OCI-LY7 (cell line): ENCODE data around the gene RUNX1. TPM values are rescaled to one million over a fixed set of nuclear protein-coding genes. Genes with fewer than 3 reads are reported as not detected.

Experiments
- BruUV-seq: library from RNA; stranded (reverse); fragments of 400-500 nt; replicated peaks from 2 replicates; lab custom pipeline; 2021; lab: Mats Ljungman, UMichigan
- CTCF ChIA-PET: fragments of 300-600 bp; sonication (Branson Sonifier 250); formaldehyde crosslinking; loops from one replicate; lab custom pipeline; 2022; ENCODE audit warnings: antibody characterized with exemption; ENCODE audit not compliant: unreplicated experiment; lab: Charles Lee
- POLR2A ChIA-PET: fragments of 300-600 bp; sonication (Branson Sonifier 250); formaldehyde crosslinking; loops from one replicate; lab custom pipeline; 2022; ENCODE audit warnings: antibody characterized with exemption; lab: Charles Lee
- DNase-seq: peaks from one replicate; pipeline ENCODE4 v3.0.0-alpha.2; 2015; ENCODE audit warnings: low spot score
- H2AFZ ChIP-seq: fragments of 200-600 bp; sonication (generic), shearing (Covaris generic); 2 replicates; pipeline ENCODE4 v1.6.1; 2014; ENCODE audit warnings: mild to moderate bottlenecking, antibody characterized with exemption, low read length, moderate library complexity
- H3K27ac ChIP-seq: fragments of 200-600 bp; sonication (generic); 2 replicates; pipeline ENCODE4 v1.5.1; 2014; ENCODE audit warnings: mixed run types, low read depth, mild to moderate bottlenecking, moderate library complexity, low read length, inconsistent platforms; ENCODE audit not compliant: poor library complexity, severe bottlenecking
- H3K36me3 ChIP-seq: fragments of 200-600 bp; sonication (generic); 2 replicates; pipeline ENCODE4 v1.6.1; 2014; ENCODE audit warnings: mild to moderate bottlenecking, antibody characterized with exemption, low read length, moderate library complexity, mixed read lengths; ENCODE audit not compliant: insufficient read depth
- H3K4me1 ChIP-seq: fragments of 200-600 bp; sonication (generic); 2 replicates; pipeline ENCODE4 v1.5.1; 2014; ENCODE audit warnings: mild to moderate bottlenecking, low read length; ENCODE audit not compliant: insufficient read depth, poor library complexity, severe bottlenecking
- H3K4me2 ChIP-seq: fragments of 200-600 bp; sonication (generic); 2 replicates; pipeline ENCODE4 v1.6.1; 2014; ENCODE audit warnings: mild to moderate bottlenecking, low read length
- H3K4me3 ChIP-seq: fragments of 200-600 bp; sonication (generic); 2 replicates; pipeline ENCODE4 v1.5.1; 2014; ENCODE audit warnings: mild to moderate bottlenecking, low read depth, low read length; ENCODE audit not compliant: poor library complexity, severe bottlenecking
- H3K79me2 ChIP-seq: fragments of 200-600 bp; sonication (generic); 2 replicates; pipeline ENCODE4 v1.6.1; 2016; ENCODE audit warnings: low read depth, mild to moderate bottlenecking, low read length, moderate library complexity, mixed read lengths; ENCODE audit not compliant: insufficient read depth
- H3K9me2 ChIP-seq: fragments of 200-600 bp; sonication (generic); 2 replicates; pipeline ENCODE4 v1.6.1; 2016; ENCODE audit warnings: mild to moderate bottlenecking, low read length, mixed read lengths; ENCODE audit not compliant: insufficient read depth
- H3K9me3 ChIP-seq: fragments of 200-600 bp; sonication (generic); 2 replicates; pipeline ENCODE4 v1.6.1; 2014; ENCODE audit warnings: mild to moderate bottlenecking, mixed run types, low read length, mixed read lengths
- H4K20me1 ChIP-seq: fragments of 200-600 bp; sonication (generic); 2 replicates; pipeline ENCODE4 v1.6.1; 2014; ENCODE audit warnings: mild to moderate bottlenecking, antibody characterized with exemption, low read length, moderate library complexity, mixed read lengths; ENCODE audit not compliant: insufficient read depth
- EZH2phosphoT487 ChIP-seq: fragments of 200-600 bp; sonication (generic); IDR thresholded peaks from 2 replicates; pipeline ENCODE4 v1.6.1; 2018; ENCODE audit warnings: low read depth, borderline replicate concordance, mild to moderate bottlenecking, mixed run types, antibody characterized with exemption, low read length, moderate library complexity, mixed read lengths
- intact Hi-C: fragments of 100-400 bp; cut with micrococcal nuclease; formaldehyde crosslinking; loops from one replicate; pipeline ENCODE4 v1.10.0; 2022; ENCODE audit not compliant: unreplicated experiment
- total RNA-seq, 2 experiments: library from RNA; depleted of rRNA in 1 of 2; stranded (reverse); fragments of >200 nt in 1 of 2; shearing (Covaris generic) in 1 of 2; gene quantifications; 2 replicates each; pipeline ENCODE4 v1.2.3, GENCODE V29; 2014 to 2022
- TF ChIP-seq, protein P1 (sequence below): fragments of 200-600 bp; sonication (generic); conservative IDR thresholded peaks from 2 replicates; pipeline ENCODE4 v1.5.1; 2014; ENCODE audit warnings: mild to moderate bottlenecking, antibody characterized with exemption, low read length, moderate library complexity, mixed read lengths

Gene RUNX1
- total RNA-seq, 2 experiments from 2014 or later: 30.5 to 40.8 TPM

DNA sequence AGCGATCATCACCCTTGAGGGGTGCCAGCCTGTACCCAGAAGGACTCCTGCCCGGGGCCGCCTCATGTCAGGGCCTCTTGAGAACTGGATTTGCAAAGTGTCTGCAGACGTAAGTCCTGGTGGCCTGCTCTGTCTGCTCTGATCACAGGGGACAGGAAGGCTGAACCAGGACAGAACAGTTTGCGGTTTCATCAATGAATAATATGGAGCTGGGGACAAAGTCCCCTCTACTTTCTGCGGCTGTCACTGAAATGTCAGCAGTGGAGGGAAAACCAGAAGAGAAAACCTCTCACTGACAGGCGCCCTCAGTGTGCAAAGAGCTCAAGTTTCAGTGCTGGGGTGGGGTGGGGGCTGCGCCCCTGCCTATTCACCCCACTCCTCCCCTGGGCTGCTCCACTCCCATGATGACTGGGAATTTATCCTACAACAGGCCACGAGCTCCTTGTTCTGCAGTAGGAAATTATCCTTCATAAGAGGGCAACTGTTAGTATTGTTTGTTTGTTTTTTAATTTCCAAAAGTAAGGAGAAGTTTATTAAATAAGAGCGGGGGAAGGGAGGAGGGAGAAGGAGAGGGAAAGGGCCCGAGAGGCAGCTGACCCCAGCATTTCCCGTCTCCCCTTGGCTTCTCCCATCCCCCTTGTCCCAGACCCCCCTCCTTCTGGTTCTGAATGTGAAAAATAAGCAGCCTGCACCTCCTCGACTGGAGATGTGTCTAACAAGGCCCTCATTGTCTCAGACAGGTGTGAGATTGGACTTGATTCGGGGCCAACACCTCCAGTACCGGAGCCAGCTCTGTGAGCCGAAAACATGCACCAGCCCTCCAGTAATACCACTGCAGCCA, 231.1 kb downstream of the RUNX1 start:
- Histone ChIP-seq H4K20me1 (no peaks in the 10 kb centered on the region), H3K9me3 (no peaks in the 10 kb centered on the region), H3K4me2 (no peak overlapping the region), H3K4me3 (no peak overlapping the region), H3K9me2 (no peaks in the 10 kb centered on the region), H2AFZ (no peak overlapping the region), H3K4me1 (no peaks in the 10 kb centered on the region), H3K36me3 (peaks cover 40% of the 10 kb centered on the region; the same call in 1 of the 2 replicates), H3K79me2 (no peaks in the 10 kb centered on the region), H3K27ac (no peak overlapping the region)
- no TSS peak for BruUV-seq
- DNase-seq: no peak
- no peak for TF ChIP-seq EZH2phosphoT487
- TF ChIP-seq, protein P1, sequence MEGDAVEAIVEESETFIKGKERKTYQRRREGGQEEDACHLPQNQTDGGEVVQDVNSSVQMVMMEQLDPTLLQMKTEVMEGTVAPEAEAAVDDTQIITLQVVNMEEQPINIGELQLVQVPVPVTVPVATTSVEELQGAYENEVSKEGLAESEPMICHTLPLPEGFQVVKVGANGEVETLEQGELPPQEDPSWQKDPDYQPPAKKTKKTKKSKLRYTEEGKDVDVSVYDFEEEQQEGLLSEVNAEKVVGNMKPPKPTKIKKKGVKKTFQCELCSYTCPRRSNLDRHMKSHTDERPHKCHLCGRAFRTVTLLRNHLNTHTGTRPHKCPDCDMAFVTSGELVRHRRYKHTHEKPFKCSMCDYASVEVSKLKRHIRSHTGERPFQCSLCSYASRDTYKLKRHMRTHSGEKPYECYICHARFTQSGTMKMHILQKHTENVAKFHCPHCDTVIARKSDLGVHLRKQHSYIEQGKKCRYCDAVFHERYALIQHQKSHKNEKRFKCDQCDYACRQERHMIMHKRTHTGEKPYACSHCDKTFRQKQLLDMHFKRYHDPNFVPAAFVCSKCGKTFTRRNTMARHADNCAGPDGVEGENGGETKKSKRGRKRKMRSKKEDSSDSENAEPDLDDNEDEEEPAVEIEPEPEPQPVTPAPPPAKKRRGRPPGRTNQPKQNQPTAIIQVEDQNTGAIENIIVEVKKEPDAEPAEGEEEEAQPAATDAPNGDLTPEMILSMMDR: no peak
- intact Hi-C loops: no loop called here
- ChIA-PET POLR2A (no interaction called here), CTCF (no interaction called here)

DNA sequence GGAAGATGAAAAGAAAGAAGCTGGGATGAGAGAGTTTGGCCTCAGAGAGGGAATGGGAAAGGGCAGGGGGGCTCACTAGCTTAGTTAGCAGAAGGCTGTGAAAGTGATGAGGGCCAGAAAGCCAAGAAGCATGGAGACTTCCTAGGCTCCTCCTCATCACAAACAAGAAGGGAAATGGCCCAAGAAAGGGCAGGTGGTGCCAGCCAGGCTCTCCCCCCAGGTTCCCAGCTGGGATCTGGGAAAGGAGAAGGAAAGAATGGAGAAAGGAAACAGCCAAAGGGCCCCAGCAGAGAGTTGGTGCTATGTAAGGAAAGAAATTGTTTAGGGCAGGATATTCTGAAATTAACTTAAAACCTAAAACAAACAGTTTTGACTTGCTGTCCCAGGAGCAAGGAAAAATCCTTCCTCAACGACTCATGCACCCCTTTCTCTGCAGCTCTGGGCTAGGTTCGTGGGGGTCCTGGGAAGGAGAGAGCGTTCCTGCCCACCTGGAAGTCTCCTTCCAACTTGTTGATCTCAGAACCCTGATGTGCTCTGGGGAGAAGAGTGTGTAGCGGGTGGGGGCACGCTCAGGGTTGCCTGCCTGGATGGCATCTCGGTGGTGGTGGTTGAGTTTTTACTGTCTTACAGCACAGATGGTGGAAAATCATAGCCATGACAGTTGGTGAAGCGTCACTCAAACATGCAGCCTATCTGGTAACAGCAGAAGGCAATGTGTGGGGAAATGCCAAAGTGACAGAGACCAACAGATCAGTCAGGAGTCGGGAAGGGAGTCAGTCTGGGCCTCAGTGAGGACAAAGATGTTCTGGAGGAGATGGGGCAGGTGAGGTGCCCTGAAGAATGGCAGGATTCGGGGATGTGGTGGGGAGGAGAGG, 233.0 kb downstream of the RUNX1 start:
- ChIA-PET CTCF (no interaction called here), POLR2A (interaction anchor here (1.0 kb wide), 1 partner anchor 417 kb away, joined by 3 read pairs; no protein-coding TSS in a partner anchor)
- H3K36me3 ChIP-seq: peaks cover 30% of the 10 kb centered on the region; the same call in 1 of the 2 replicates
- H3K27ac ChIP-seq: no peak overlapping the region
- no peaks in the 10 kb centered on the region for H3K9me3 ChIP-seq
- DNase-seq: no peak
- no peaks in the 10 kb centered on the region for H3K79me2 ChIP-seq
- TF ChIP-seq EZH2phosphoT487: no peak
- TF ChIP-seq, protein P1: no peak
- intact Hi-C loops: no loop called here
- no peak overlapping the region for H3K4me3 ChIP-seq
- H2AFZ ChIP-seq: no peak overlapping the region
- H3K4me1 ChIP-seq: no peaks in the 10 kb centered on the region
- no peaks in the 10 kb centered on the region for H4K20me1 ChIP-seq
- no peaks in the 10 kb centered on the region for H3K9me2 ChIP-seq
- no TSS peak for BruUV-seq
- no peak overlapping the region for H3K4me2 ChIP-seq
